ENCODE measurements around the gene CYBRD1. TPM values are rescaled to one million over a fixed set of nuclear protein-coding genes. Genes with fewer than 3 reads are reported as not detected.

Gene CYBRD1
- total RNA-seq, 3 donors from 2014 or later (not counting 1 experiment from before 2014, with no cell fraction given), result 13.6 to 28.7 (median 16.4) TPM

DNA sequence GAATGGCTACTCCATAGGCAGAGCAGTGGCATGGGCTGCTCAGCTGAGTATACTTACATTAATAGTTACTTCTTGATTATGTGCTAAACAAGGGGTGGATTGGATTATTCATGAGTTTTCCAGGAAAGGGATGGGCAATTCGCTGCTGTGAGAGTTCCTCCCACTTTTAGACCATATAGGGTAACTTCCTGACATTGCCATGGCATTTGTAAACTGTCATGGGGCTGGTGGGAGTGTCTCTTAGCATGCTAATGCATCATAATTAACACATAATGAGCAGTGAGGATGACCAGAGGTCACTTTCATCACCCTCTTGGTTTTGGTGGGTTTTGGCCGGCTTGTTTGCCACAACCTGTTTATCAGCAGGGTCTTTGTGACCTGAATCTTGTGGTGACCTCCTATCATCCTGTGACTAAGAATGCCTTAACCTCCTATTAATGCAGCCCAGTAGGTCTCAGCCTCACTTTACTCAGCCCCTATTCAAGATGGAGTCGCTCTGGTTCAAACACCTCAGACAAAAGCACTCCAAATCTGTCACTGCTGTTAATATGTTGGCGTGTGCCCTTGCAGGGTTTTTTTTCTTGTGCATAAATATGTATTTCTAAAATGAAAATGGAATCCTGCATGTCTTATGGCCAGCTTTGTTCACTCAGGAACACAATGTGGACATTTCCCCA lies 56.0 kb downstream of the CYBRD1 start:
- H3K27ac Mint-ChIP-seq, result no peak overlapping the region
- H3K9me3 Mint-ChIP-seq, result no peaks in the 10 kb centered on the region
- H3K27me3 Mint-ChIP-seq (ENCODE audit: low read depth in 2 of 2), result peaks cover 0 to 5% of the 10 kb centered on the region in 2 donors
- no peak overlapping the region for H3K4me3 Mint-ChIP-seq
- DNase-seq, result no peak
- no peaks in the 10 kb centered on the region for H3K27me3 ChIP-seq (ENCODE audit: control insufficient read depth, insufficient read depth, low read length)
- no peaks in the 10 kb centered on the region for H3K9me3 ChIP-seq (ENCODE audit: control insufficient read depth, insufficient read depth, low read length)
- intact Hi-C loops (cut with micrococcal nuclease), result no loop called here
- WGBS (ENCODE audit: insufficient coverage), result 90% methylated on average over 2 of the region's 4 CpGs
- ATAC-seq, result no peak
- no peak overlapping the region for H3K4me3 ChIP-seq (ENCODE audit: low read length)
- H3K4me1 ChIP-seq (ENCODE audit: control insufficient read depth, insufficient read depth, low read length), result no peaks in the 10 kb centered on the region
- no peaks in the 10 kb centered on the region for H3K36me3 ChIP-seq (ENCODE audit: control insufficient read depth, insufficient read depth, low read length)
- TF ChIP-seq, protein P1, sequence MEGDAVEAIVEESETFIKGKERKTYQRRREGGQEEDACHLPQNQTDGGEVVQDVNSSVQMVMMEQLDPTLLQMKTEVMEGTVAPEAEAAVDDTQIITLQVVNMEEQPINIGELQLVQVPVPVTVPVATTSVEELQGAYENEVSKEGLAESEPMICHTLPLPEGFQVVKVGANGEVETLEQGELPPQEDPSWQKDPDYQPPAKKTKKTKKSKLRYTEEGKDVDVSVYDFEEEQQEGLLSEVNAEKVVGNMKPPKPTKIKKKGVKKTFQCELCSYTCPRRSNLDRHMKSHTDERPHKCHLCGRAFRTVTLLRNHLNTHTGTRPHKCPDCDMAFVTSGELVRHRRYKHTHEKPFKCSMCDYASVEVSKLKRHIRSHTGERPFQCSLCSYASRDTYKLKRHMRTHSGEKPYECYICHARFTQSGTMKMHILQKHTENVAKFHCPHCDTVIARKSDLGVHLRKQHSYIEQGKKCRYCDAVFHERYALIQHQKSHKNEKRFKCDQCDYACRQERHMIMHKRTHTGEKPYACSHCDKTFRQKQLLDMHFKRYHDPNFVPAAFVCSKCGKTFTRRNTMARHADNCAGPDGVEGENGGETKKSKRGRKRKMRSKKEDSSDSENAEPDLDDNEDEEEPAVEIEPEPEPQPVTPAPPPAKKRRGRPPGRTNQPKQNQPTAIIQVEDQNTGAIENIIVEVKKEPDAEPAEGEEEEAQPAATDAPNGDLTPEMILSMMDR (IDR thresholded peaks at IDR 0.05), result no peak
- H3K27ac ChIP-seq (ENCODE audit: low read length), result no peak overlapping the region
- no peaks in the 10 kb centered on the region for H3K36me3 Mint-ChIP-seq
- H3K4me1 Mint-ChIP-seq, result no peaks in the 10 kb centered on the region

DNA sequence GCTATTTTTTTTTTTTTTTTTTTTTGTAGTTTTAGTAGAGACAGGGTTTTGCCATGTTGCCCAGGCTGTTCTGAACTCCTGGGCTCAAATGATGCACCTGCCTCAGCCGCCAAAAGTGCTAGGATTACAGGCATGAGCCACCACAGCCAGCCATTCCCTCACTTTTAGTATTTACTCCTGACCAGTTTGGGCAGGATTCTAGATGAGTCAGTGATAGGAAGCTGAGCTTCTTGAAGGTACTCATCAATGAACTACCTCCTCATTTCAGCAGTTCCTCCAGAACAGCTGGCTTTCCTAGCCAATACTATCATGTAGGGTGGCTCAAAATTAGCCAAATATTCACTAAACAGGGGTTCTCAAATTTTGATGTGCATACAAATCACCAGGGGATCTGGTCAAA lies 57.2 kb downstream of the CYBRD1 start:
- TF ChIP-seq, protein P1 (IDR thresholded peaks at IDR 0.05), result no peak
- no peaks in the 10 kb centered on the region for H3K4me1 ChIP-seq (ENCODE audit: control insufficient read depth, insufficient read depth, low read length)
- H3K36me3 ChIP-seq (ENCODE audit: control insufficient read depth, insufficient read depth, low read length), result no peaks in the 10 kb centered on the region
- no peak for DNase-seq
- Mint-ChIP-seq H3K27ac (no peak overlapping the region), H3K4me1 (no peaks in the 10 kb centered on the region), H3K4me3 (no peak overlapping the region), H3K9me3 (no peaks in the 10 kb centered on the region), H3K36me3 (no peaks in the 10 kb centered on the region), H3K27me3 (ENCODE audit: low read depth in 2 of 2) (peaks cover 0 to 6% of the 10 kb centered on the region in 2 donors)
- intact Hi-C loops (cut with micrococcal nuclease), result no loop called here
- no peaks in the 10 kb centered on the region for H3K9me3 ChIP-seq (ENCODE audit: control insufficient read depth, insufficient read depth, low read length)
- H3K4me3 ChIP-seq (ENCODE audit: low read length), result no peak overlapping the region
- ATAC-seq, result no peak
- 100% methylated on average over 1 of the region's 1 CpG for WGBS (ENCODE audit: insufficient coverage)
- H3K27ac ChIP-seq (ENCODE audit: low read length), result no peak overlapping the region
- no peaks in the 10 kb centered on the region for H3K27me3 ChIP-seq (ENCODE audit: control insufficient read depth, insufficient read depth, low read length)

DNA sequence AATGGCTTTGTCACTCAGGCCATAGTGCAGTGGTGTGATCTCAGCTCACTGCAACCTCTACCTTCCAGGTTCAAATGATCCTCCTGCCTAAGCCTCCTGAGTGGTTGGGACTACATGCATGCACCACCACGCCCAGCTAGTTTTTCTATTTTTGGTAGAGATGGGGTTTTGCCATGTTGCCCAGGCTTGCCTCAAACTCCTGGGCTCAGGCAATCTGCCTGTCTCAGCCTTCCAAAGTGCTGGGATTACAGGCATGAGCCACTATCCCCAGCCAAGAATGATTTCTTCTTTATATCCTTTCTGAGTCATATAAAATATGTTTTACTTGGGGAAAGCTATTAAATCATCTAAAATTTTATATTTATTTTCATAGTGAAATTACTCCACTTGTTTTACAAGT lies 61.3 kb downstream of the CYBRD1 start:
- no peaks in the 10 kb centered on the region for H3K4me1 ChIP-seq (ENCODE audit: control insufficient read depth, insufficient read depth, low read length)
- Mint-ChIP-seq H3K4me1 (no peaks in the 10 kb centered on the region), H3K27ac (no peak overlapping the region), H3K36me3 (no peaks in the 10 kb centered on the region), H3K4me3 (no peak overlapping the region), H3K9me3 (no peaks in the 10 kb centered on the region), H3K27me3 (ENCODE audit: low read depth in 2 of 2) (peaks cover 0 to 13% of the 10 kb centered on the region in 2 donors)
- TF ChIP-seq, protein P1 (IDR thresholded peaks at IDR 0.05), result no peak
- H3K27ac ChIP-seq (ENCODE audit: low read length), result no peak overlapping the region
- no peak for DNase-seq
- H3K9me3 ChIP-seq (ENCODE audit: control insufficient read depth, insufficient read depth, low read length), result no peaks in the 10 kb centered on the region
- no peak for ATAC-seq
- no peaks in the 10 kb centered on the region for H3K27me3 ChIP-seq (ENCODE audit: control insufficient read depth, insufficient read depth, low read length)
- no peaks in the 10 kb centered on the region for H3K36me3 ChIP-seq (ENCODE audit: control insufficient read depth, insufficient read depth, low read length)
- intact Hi-C loops (cut with micrococcal nuclease), result no loop called here
- H3K4me3 ChIP-seq (ENCODE audit: low read length), result no peak overlapping the region
- WGBS (ENCODE audit: insufficient coverage), result 100% methylated on average over 1 of the region's 1 CpG

DNA sequence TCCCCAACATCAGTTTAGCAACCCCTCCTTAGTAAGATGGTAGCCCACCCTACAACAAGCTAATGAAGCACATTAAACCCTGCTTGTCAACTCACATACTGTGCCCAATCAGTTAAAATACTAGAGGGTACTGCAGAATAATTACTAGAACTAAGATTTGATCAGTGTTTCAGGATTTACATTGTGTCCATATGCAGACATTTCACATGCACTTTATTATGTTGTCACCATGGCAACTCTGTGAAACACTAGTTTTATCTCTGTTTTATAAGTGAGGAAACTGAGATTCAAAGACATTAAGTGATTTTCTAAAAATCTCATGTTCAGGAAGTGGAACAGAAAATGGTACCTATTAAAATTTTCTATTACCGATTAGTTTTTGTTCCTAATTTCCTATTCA lies 61.7 kb downstream of the CYBRD1 start:
- H3K27me3 Mint-ChIP-seq (ENCODE audit: low read depth in 2 of 2), result peaks cover 0 to 13% of the 10 kb centered on the region in 2 donors
- H3K4me1 Mint-ChIP-seq, result no peaks in the 10 kb centered on the region
- no peaks in the 10 kb centered on the region for H3K9me3 ChIP-seq (ENCODE audit: control insufficient read depth, insufficient read depth, low read length)
- no peaks in the 10 kb centered on the region for H3K36me3 ChIP-seq (ENCODE audit: control insufficient read depth, insufficient read depth, low read length)
- H3K27me3 ChIP-seq (ENCODE audit: control insufficient read depth, insufficient read depth, low read length), result no peaks in the 10 kb centered on the region
- ATAC-seq (no peak), DNase-seq (no peak)
- H3K36me3 Mint-ChIP-seq, result no peaks in the 10 kb centered on the region
- H3K4me1 ChIP-seq (ENCODE audit: control insufficient read depth, insufficient read depth, low read length), result no peaks in the 10 kb centered on the region
- H3K9me3 Mint-ChIP-seq, result no peaks in the 10 kb centered on the region
- TF ChIP-seq, protein P1 (IDR thresholded peaks at IDR 0.05), result no peak
- WGBS (ENCODE audit: insufficient coverage), result no CpG with 5 or more reads among the region's 1 CpG
- no peak overlapping the region for H3K4me3 Mint-ChIP-seq
- intact Hi-C loops (cut with micrococcal nuclease), result no loop called here
- no peak overlapping the region for H3K4me3 ChIP-seq (ENCODE audit: low read length)
- no peak overlapping the region for H3K27ac ChIP-seq (ENCODE audit: low read length)
- no peak overlapping the region for H3K27ac Mint-ChIP-seq
